GM21447 (cell line): ENCODE data around the gene MOV10L1.
"Not testable (repeated sequence)": the region's sequence is repeated elsewhere in the genome, so short reads cannot be mapped to it uniquely, and the experiment has no call there.

Experiments used
- ATAC-seq: cut with Tn5 transposase; IDR thresholded peaks from one replicate; pipeline ENCODE4 v1.9.1; 2021; ENCODE audit not compliant: unreplicated experiment

MOV10L1 gene

DNA sequence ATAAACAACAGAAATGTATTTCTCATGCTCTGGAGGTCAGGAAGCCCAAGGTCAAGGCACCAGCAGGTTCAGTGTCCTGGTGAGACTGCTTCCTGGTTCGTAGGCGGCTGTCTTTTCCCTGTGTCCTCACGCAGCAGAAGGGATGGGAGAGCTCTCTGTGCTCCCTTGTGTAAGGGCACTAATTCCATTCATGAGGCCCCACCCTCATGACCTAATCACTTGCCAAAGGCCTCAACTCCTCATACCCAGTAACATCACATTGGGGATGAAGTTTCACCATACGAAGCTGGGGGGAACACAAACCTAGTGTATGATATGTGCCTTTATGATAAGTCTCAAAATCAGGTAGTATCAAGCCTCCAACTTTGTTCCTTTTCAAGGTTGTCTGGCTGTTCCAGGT, 42.1 kb downstream of the MOV10L1 start:
- no peak for ATAC-seq

DNA sequence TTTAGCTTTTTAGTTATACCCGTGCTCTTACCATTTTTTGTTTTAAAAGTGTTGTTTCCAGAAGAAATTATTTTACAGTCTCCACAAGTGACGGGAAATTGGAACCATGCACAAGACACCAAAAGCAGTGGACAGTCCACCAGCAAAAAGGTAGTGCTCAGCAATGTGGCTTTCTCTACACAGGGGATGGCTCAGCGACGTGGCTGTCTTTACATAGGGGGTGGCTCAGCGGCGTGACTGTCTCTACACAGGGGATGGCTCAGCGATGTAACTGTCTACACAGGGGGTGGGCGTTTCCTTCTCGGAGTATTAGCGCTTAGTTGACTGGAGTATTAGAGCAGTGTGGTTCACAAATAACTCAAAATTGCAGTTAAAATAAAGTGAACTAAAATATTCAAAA, 44.7 kb downstream of the MOV10L1 start:
- no peak for ATAC-seq

DNA sequence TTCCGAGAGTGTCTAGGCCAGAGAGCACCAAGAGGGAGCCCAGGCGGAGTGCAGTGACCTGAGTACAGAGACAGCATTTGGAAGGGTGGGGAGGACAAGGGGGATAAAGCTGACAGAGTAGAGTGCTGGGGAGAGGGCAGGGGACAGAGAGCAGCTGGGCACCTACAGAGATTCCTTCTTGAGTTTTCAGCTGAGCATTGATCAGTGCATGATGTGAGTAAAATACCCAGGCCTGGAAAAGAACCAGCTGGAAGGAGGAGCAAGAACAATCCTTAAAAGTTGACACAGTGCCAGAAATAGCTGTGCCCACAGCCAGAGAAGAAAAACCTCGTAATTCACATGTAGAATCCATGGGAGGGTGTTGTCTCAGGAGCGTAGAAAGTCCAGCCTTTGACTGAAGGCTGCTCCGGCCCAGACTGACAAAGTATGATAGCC, 46.8 kb downstream of the MOV10L1 start:
- no peak for ATAC-seq

DNA sequence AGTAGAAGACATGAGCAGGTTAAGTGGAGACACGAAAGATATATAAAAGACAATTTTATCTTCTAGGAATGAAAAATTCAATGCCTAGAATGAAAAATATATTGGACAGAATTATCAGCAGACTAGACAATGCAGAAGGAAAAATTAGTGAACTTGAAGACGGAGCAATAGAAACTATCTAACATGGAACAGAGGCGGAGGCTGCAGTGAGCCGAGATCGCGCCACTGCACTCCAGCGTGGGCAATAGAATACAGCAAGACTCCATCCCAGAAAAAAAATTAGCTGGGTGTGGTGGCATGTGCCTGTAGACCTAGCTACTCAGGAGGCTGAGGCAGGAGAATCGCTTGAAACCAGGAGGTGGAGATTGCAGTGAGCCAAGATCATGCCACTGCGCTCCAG, 47.5 kb downstream of the MOV10L1 start:
- not testable (repeated sequence) for ATAC-seq

DNA sequence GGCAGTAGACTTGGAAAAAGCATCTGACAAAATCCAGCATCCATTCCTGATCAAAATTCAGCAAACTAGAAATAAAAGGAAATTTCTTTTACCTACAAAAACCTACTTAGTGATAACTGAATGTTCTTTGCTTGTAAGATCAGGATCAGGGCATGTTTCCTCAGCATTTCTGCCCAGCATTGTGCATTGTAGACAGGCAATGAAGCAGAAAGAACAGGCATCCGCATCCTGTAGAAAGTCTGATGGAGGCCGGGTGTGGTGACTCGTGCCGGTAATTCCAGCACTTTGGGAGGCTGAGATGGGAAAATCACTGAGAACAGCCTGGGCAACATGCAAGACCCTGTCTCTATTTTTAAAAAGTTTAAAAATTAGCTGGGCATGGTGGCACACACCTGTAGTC, 48.2 kb downstream of the MOV10L1 start:
- no peak for ATAC-seq

DNA sequence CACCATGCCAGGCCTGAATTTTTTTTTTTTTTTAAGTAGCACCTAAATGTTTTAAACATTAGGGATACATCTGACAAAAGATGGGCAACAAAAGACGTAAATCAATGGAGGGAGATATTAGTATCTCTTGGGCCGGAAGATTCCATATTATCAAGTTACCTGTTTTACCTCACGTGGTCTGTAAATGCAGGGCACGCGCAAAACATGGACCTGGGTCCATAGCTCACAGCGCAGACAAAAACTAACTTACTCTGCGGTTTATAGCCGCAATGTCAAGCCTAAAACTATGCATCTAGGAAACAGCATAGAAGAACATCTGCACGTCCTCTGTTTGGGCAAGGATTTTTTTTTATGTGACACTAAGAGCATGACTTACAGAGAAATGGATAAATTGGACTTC, 49.2 kb downstream of the MOV10L1 start:
- no peak for ATAC-seq

DNA sequence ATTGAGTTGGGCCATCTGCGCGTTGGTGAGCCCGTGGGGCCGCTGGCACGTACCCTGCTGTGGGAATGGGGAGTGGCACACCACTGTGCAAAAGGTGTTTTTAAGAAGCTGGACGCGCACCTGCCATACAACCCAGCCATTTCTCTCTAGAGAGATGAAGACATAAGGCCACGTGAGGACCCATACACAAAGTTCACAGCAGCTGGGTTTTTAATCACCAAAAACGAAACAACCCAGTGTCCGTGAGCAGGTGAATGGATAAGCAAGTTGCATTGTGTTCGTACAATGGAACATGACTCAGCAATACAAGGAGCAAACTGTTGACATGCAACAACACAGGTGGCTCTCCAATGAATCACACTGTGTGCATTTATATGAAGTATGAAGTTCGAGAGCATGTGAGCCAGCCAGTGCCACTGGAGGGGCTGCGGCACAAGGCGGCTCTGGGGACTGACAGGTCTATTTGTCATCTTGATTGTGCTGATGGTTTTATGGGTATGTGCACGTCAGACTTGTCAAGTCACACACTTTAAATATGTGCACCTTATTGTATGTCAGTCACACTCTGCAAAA, 50.1 kb downstream of the MOV10L1 start:
- ATAC-seq: no peak

DNA sequence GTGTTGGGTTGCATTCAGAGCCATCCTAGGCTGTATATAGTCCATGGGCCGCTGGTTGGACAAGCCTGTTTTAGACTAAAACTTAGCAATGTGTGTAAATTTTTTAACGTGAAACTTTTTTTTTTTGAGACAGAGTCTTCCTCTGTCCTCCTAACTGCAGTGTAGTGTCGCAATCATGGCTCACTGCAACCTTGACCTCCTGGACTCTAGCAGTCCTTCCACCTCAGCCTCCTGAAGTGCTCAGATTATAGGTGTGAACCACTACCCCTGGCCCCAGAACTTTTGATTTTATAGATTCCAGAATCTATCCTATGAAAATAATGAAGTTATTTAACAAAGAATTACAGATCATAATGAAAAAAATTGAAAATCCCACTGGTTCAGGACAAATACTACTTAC, 50.8 kb downstream of the MOV10L1 start:
- ATAC-seq: no peak

DNA sequence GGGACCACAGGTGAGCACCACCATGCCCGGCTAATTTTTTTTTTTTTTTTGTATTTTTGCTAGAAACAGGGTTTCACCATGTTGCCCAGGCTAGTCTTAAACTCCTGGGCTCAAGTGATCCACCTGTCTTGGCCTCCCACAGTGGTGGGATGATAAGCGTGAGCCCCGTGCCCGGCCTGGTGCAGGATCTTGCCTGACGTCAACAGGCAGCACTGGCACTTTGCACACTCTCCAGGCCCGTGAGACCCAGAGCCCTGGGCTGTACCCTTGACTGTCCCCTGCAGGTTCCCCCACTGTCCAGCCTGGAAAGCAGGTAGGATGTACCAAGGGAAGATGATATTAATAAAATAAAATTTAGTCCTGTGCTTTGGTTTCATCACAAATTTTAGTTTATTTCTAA, 51.7 kb downstream of the MOV10L1 start:
- ATAC-seq: no peak

DNA sequence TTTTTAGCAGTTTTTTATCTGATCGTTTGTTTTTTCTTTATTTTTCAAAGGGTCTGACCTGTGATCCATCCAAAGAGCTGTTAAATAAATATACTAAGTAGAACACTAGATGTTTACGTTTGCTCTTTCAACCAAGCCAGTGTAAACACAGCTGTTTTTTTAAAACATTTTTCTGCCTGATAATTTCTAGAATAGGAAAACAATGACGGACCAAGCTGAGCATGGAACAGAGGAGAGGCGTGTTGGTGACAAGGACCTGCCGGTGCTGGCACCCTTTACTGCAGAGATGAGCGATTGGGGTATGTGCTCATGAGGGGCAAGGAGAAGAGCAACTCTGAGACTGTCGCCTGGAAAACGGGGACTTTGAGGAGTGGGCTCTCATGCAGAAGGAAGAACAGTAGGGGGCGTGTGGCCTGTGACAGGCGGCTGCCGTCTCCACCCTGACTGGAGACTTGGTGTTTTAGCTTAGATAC, 52.1 kb downstream of the MOV10L1 start:
- no peak for ATAC-seq

DNA sequence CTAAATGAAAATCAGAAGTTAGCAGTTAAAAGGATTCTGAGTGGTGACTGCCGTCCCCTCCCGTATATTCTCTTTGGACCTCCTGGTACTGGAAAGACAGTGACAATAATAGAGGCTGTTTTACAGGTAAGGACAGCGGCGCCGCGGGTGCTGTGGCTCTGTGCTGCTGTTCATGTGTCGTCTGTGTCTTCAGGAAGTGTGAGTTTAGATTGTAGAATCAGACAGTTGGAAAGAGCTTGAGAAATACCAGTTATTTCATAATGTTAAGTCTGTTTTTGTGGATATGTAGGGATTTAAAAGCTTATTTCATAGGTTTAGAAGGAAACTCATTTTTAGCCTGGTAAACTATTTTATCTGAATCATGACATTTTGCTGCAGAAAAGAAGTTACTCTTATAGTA, 53.3 kb downstream of the MOV10L1 start:
- ATAC-seq: no peak

DNA sequence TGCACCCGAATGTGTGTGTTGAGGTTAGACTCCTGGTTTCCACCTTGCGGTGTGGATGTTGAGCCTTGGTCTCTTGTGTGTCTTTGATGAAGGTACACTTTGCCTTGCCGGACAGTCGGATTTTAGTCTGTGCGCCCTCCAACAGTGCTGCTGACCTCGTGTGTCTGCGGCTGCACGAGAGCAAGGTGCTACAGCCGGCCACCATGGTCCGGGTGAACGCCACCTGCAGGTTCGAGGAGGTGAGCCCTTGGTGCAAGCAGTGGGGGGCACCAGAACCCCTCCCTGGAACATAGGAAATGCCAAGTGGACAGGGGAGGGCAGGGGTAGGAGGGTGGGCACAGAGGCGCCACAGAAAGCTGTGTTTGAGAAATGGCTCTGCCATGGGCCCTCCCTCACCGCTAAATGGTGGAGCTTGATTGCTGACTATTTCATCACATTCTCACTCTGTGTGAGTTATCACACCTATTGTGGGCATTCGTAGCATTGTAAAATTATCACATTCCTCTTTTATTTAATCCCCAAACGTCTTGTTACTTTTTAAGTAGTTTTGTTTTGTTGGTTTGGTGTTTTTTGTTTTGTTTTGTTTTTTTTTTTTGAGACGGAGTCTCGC, 54.3 kb downstream of the MOV10L1 start:
- no peak for ATAC-seq

DNA sequence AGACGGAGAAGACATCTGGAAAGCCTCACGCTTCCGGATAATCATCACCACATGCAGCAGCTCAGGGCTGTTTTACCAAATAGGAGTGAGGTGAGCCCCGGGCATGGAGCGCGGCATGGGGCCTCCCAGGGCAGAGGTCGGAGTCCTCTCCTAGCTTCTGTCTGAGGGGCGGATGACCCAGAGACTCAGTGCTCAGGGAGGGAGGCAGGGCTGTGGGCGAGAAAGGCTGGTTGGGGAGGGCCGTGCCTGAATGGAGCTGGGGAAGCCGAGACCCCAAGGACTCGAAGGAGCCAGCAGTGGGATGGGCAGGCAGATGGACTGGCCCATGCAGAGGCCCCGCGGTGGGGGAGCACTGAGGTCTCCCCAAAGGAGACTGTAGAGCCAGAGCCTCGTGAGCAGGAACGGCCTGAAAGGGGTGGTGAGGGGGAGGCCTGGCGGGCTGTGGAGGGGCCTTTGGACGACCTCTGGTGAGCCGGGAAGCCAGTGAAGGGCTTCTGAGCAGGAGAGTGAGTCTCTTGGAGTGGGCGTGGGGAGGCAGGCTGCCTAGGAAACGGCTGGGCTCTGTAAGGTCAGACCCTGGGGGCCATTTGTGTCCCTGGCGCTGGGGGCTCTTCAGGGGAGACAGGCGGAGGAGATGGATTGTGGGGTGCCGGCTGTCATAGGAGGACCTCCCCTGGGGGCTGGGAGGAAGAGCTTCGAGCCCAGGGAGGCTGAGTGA, 56.1 kb downstream of the MOV10L1 start:
- no peak for ATAC-seq

DNA sequence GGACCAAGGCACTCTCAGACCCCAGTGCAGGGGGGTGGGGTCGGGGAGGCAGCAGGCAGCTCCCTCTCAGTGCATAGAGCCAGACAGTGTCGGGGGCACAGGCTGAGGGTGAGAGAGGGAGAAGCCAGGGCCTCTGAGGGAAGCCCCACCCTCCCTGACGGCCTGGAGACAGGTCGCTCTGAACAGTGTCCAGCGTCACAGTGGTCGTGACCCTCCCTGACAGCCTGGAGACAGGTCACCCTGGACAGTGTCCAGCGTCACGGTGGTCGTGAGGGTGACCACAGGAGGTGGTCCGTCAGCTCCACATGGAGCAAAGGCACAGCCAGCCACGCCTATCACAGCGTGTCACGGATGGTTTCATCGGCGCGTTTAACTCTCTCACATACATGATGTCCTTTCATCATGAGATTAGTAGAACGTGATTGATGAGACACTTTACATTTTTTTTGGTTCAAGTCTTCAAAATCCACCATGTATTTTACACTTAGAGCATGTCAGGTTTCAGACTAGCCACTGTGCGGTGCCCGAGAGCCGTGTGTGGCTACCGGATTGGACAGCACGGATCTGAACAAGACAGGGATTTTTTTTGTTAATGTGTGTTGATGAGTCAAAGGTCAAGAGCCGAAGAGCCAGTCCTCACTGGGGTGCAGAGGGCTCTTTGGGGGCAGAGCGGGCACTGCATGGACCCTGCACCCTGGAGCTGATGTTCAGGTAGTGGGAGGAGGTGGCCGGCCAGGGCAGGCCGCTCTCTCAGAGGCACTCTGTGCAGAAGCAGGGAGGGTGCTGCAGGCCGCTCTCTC, 56.8 kb downstream of the MOV10L1 start:
- no peak for ATAC-seq

DNA sequence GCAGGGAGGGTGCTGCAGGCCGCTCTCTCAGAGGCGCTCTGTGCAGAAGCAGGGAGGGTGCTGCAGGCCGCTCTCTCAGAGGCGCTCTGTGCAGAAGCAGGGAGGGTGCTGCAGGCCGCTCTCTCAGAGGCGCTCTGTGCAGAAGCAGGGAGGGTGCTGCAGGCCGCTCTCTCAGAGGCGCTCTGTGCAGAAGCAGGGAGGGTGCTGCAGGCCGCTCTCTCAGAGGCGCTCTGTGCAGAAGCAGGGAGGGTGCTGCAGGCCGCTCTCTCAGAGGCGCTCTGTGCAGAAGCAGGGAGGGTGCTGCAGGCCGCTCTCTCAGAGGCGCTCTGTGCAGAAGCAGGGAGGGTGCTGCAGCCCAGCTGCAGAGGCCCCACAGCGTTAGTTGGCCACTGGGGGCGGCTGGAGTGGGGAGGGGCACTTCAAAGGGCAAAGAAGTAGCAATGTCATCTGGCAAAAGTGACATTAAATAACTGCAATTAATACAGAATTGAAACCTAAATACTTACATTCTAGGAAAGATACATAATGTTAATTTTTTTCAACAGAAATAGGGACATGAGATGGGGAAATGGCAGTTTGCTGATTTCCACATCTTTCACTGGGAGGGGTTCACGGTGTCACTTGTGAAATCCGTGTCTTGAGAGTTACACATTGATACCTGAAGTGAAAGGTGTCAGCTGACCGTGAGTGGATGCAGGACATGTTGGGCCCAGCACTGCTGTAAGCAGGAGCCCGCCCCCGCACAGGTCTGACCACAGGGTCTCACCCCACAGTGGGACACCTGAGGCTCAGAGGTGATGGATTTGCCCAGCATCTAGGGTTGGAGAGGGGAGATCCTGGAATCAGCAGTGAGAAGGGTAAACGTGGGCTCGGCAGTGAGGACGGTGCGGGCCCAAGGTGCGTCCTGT, 57.7 kb downstream of the MOV10L1 start:
- not testable (repeated sequence) for ATAC-seq

DNA sequence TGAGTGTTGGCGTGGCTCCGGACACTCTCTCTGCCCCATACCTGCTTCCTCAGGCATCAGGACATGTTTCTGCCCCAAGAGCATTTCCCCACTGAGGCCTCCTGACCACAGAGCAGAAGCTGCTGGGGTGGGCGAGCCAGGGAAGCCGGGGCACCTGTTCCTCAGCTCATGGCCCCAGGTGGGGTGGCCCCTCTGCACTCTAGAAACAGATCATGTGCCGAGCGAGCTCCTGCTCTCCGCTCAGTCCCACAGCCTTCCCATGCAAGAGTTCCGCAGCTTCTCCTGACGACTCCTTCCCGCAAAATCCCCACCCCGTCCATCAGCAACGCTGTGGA, 58.3 kb downstream of the MOV10L1 start:
- ATAC-seq: no peak

DNA sequence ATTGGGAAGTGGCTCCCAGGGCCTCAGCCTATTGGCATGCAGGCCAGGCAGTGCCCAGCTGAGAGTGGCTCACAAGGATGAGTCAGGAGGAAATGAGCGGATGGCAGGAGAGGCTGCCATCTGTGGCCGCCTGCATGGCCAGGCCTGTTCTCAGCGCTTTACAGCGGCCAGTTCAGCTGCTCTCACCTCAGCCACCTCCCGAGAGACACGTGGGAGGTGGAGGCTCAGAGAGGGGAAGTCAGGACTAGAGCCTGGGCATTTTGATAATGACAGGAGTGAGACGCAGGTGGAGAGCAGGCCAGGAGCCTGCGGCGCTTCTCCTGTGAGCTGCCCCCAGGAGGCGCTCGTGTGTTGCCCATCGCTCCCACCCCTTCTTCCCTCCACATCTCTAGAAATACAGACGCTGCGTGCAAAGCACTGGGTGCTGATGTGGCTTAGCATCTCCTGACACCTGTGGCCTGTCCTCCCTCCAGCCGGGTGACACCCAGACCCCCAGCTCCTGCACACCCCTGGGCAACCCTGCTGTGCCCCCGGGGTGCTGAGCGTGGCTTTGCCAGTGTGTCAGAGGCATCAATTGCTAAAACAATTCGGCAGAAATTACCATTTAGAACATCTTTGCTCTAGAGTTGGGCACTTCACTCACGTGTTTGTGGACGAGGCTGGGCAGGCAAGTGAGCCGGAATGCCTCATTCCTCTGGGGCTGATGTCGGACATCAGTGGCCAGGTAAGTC, 59.4 kb downstream of the MOV10L1 start:
- no peak for ATAC-seq

DNA sequence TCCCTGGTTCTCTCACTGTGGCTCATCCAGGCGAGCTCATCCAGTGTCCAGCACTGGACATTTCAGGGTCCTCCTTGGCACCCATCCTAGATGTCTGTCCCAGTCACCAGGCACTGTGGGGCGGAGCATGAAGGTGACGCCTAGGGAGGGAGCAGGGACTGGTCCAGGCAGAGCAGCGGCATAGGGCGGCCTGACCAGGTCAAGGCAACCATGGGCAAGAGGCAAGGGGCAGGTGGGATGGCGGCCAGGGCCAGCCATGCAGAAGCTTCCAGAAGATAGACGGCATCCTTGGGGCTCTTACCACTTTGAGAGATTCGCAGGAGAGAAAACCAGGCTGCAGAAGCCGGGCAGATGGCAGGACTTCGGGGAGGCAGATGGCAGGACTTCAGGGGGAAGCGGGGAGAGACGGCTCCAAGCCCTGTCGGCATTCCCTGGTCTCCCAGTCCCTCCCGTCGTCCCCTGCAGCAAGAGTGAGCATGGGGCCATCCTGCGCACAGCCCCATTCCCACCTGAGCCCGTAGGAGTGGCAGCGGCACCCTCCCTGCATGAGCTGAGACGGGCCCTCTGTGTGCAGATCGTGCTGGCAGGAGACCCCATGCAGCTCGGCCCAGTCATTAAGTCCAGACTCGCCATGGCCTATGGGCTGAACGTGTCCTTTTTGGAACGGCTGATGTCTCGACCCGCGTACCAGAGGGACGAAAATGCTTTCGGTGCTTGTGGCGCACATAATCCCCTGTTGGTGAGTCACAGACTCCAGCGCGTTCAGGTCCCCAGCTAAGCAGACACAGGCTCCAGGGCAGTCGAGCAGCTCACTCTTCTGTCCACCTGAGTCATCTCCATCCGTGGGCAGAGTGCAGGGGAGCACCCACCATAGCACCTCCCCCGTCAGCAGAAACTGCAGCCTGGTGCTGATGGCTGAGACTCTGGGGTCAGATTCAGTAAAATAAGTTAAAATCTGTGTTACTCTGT, 60.6 kb downstream of the MOV10L1 start:
- no peak for ATAC-seq
